ENCODE results near the gene ASTN2. TPM values are rescaled to one million over a fixed set of nuclear protein-coding genes. Genes with fewer than 3 reads are reported as not detected.

The ASTN2 gene
- total RNA-seq, 6 experiments from 2014 or later: 0.91 to 3.1 (median 2.5) TPM

DNA sequence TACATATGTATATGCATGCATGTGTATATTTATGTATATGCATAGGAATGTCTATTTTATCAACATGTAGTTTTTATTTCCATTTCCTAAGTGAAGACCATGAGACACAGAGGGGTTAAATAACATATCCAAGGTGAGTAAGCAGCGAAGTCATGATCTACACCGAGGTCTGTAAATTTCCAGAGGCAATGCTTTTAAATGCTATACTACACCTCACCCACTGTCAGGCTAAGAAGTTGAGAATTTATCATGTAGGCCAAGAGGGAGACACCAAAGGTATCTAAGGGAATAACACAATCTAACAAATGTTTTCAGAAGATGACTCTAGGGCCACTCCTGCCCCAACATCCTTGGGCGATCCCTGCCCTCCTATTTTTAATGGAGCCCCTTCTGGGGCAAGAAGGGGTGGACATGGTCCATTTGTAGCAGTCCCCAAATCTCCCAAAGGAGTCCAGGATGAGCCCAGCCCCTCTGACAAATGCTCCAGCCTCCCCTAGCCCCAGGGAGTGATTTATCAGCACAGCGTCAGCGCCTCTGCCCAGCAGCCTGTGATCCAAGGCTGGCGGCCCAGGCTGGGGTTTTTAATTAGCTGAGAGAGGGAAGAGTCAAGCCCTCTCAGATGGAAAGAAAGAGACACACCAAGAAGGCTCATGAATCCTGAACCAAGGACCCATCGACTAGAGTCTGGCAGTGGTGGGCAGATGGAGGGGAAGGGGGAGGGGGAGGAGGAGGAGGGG is 339.9 kb downstream of the ASTN2 start:
- no peak for DNase-seq
- no peaks in the 10 kb centered on the region for H3K27me3 ChIP-seq

DNA sequence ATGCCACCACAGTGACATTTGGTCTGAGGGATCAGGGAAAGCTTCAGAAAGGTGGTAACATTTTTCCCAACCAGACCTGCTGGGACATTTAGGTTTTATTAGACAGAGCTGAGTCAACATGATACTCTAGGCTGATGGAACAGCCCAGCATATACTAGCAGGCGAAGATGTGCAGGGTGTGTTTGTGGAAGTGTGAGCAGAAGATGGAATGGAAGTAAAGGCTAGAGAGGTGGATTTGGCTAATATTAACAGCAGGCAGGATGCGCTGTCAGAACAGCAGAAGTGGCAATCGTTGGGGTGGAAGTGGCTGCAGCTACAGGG is 340.6 kb downstream of the ASTN2 start:
- WGBS (ENCODE audit: insufficient coverage, low coverage, low lambda C conversion rate, missing lambda C conversion rate): 65% methylated on average over 3 of the region's 3 CpGs
- no peak for DNase-seq
- H3K27me3 ChIP-seq: no peaks in the 10 kb centered on the region
- H3K9me3 ChIP-seq: no peaks in the 10 kb centered on the region
- intact Hi-C loops (cut with DNase I): no loop called here
- no peak overlapping the region for H3K4me3 ChIP-seq
- no peak for TF ChIP-seq POLR2A (IDR thresholded peaks at IDR 0.05)
- TF ChIP-seq, protein P1, sequence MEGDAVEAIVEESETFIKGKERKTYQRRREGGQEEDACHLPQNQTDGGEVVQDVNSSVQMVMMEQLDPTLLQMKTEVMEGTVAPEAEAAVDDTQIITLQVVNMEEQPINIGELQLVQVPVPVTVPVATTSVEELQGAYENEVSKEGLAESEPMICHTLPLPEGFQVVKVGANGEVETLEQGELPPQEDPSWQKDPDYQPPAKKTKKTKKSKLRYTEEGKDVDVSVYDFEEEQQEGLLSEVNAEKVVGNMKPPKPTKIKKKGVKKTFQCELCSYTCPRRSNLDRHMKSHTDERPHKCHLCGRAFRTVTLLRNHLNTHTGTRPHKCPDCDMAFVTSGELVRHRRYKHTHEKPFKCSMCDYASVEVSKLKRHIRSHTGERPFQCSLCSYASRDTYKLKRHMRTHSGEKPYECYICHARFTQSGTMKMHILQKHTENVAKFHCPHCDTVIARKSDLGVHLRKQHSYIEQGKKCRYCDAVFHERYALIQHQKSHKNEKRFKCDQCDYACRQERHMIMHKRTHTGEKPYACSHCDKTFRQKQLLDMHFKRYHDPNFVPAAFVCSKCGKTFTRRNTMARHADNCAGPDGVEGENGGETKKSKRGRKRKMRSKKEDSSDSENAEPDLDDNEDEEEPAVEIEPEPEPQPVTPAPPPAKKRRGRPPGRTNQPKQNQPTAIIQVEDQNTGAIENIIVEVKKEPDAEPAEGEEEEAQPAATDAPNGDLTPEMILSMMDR (IDR thresholded peaks at IDR 0.05): no peak
- no peaks in the 10 kb centered on the region for H3K4me1 ChIP-seq
- no peak for ATAC-seq
- no peak overlapping the region for H3K27ac ChIP-seq
- no peaks in the 10 kb centered on the region for H3K36me3 ChIP-seq

More for the DNA sequence above, 339.9 kb downstream of the ASTN2 start:
- H3K36me3 ChIP-seq: no peaks in the 10 kb centered on the region
- WGBS (ENCODE audit: insufficient coverage, low coverage, low lambda C conversion rate, missing lambda C conversion rate): 57% methylated on average over 2 of the region's 7 CpGs
- no peak for TF ChIP-seq POLR2A (IDR thresholded peaks at IDR 0.05)
- TF ChIP-seq, protein P1 (IDR thresholded peaks at IDR 0.05): no peak
- ATAC-seq: no peak
- no peaks in the 10 kb centered on the region for H3K4me1 ChIP-seq
- no peak overlapping the region for H3K4me3 ChIP-seq
- intact Hi-C loops (cut with DNase I): no loop called here
- H3K9me3 ChIP-seq: no peaks in the 10 kb centered on the region
- no peak overlapping the region for H3K27ac ChIP-seq

DNA sequence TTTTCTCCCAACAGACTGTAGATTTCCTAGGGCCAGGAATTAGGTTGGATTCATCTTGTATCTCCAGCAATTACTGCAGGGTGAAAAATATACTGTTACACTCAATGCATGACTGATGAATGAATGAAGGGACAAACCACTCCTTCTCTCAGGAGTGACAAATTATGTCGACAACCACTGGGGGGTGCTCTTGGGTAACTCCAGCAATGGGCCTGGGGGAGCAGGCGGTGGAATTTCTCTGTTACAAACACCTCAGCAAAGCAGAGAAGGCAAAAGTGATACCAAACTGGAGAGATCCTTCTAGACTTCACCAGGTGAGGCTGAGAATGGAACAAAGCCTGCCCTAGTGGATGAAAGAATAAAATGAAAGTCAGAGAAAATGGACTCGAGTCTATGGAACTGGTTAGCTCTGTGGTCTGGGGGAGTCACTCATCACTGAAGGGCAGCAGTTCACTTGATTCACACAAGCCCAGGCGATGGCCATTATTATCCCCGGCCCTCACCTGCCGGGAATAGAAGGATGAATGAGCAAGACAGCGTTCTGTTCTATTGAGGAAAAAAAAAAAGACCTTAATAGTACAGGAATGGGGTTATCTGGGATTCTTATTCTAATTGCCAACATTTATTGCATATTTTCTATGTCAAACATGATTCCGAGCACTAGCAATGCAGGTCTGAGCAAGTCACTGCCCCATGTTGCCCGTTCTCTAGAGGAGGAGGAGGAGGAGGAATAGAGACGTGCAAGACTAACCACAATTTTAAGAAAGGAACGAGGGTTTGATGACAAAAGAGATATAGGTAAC is 341.1 kb downstream of the ASTN2 start:
- no peak for DNase-seq
- no peak for ATAC-seq
- no peaks in the 10 kb centered on the region for H3K27me3 ChIP-seq
- no peak overlapping the region for H3K27ac ChIP-seq
- TF ChIP-seq, protein P1 (IDR thresholded peaks at IDR 0.05): peak in 2 of 4 donors; percentile 10 to 26
- TF ChIP-seq POLR2A (IDR thresholded peaks at IDR 0.05): no peak
- no peak overlapping the region for H3K4me3 ChIP-seq
- intact Hi-C loops (cut with DNase I): no loop called here
- H3K4me1 ChIP-seq: no peaks in the 10 kb centered on the region
- no peaks in the 10 kb centered on the region for H3K36me3 ChIP-seq
- H3K9me3 ChIP-seq: no peaks in the 10 kb centered on the region
- 43% methylated on average over 11 of the region's 11 CpGs for WGBS (ENCODE audit: insufficient coverage, low coverage, low lambda C conversion rate, missing lambda C conversion rate)

DNA sequence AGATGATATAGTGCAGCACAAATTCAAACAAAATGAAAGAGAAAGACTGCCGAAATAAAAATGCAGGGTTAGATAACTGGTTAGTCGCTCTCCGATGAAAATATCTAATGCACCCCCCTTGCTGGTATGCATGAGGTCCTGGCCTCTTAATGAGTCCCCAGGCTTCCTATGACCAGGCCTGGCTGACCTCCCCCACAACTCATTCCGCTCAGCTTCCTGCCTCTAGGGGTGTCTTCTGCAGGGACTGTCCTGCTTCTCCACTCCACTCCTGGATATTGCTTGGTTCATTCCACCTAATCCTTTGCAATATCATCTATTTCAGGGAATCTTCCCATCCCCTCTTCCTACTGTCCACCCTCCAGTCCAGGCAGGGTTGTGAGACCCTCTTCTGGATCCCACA is 341.8 kb downstream of the ASTN2 start:
- Histone ChIP-seq H3K27ac (no peak overlapping the region), H3K4me1 (no peaks in the 10 kb centered on the region), H3K4me3 (no peak overlapping the region), H3K36me3 (no peaks in the 10 kb centered on the region), H3K27me3 (no peaks in the 10 kb centered on the region), H3K9me3 (no peaks in the 10 kb centered on the region)
- intact Hi-C loops (cut with DNase I): no loop called here
- TF ChIP-seq, protein P1 (IDR thresholded peaks at IDR 0.05): no peak
- DNase-seq (no peak), ATAC-seq (no peak)
- WGBS (ENCODE audit: insufficient coverage, low coverage, low lambda C conversion rate, missing lambda C conversion rate): 81% methylated on average over 4 of the region's 4 CpGs

Measured in right lobe of liver (tissue), 6 donors.